WTC11 (cell line): ENCODE data around the gene RETREG1. TPM values are rescaled to one million over a fixed set of nuclear protein-coding genes. Genes with fewer than 3 reads are reported as not detected.

ENCODE experiments used
- ATAC-seq: fragments of 200-7000 bp; cut with Tn5 transposase; 2 replicates; pipeline ENCODE4 v1.10.0; 2021; ENCODE audit warnings: mild to moderate bottlenecking, moderate library complexity
- CTCF ChIA-PET: fragments of 300-600 bp; sonication (Branson Sonifier 250); formaldehyde crosslinking; loops from one replicate; lab custom pipeline; 2021; ENCODE audit warnings: antibody characterized with exemption; lab: Charles Lee
- POLR2A ChIA-PET: fragments of 350-600 bp; sonication (Branson Sonifier 250); formaldehyde crosslinking; loops from one replicate; lab custom pipeline; 2021; ENCODE audit warnings: antibody characterized with exemption; lab: Charles Lee
- DNase-seq: peaks from one replicate; pipeline ENCODE4 v3.0.0; 2021; ENCODE audit warnings: low spot score
- H3K27ac Mint-ChIP-seq: 2 replicates; pipeline ENCODE4 v1.8.0; 2021; ENCODE audit warnings: mixed read lengths
- H3K27me3 Mint-ChIP-seq: 2 replicates; pipeline ENCODE4 v1.8.0; 2021; ENCODE audit warnings: low read depth, mild to moderate bottlenecking, moderate library complexity, mixed read lengths
- H3K36me3 Mint-ChIP-seq: 2 replicates; pipeline ENCODE4 v1.8.0; 2021; ENCODE audit warnings: mixed read lengths
- H3K4me1 Mint-ChIP-seq: 2 replicates; pipeline ENCODE4 v1.8.0; 2022; ENCODE audit warnings: mixed read lengths
- H3K4me3 Mint-ChIP-seq: 2 replicates; pipeline ENCODE4 v1.8.0; 2021; ENCODE audit warnings: mild to moderate bottlenecking, moderate library complexity, mixed read lengths
- H3K9me3 Mint-ChIP-seq: 2 replicates; pipeline ENCODE4 v1.8.0; 2021; ENCODE audit warnings: mixed read lengths
- AR ChIP-seq: fragments of 250-450 bp; sonication (Bioruptor Pico); IDR thresholded peaks from 2 replicates; pipeline ENCODE4 v1.9.0; 2021; ENCODE audit warnings: mild to moderate bottlenecking
- ARID4B ChIP-seq: sonication (generic); formaldehyde crosslinking; IDR thresholded peaks from 2 replicates; pipeline ENCODE4 v1.8.0; 2023; ENCODE audit warnings: missing genetic modification reagents, mild to moderate bottlenecking, borderline replicate concordance
- ATF6 ChIP-seq: sonication (generic); formaldehyde crosslinking; IDR thresholded peaks from 2 replicates; pipeline ENCODE4 v1.8.1; 2023; ENCODE audit warnings: mild to moderate bottlenecking, missing genetic modification reagents
- CTCF ChIP-seq: fragments of 200-600 bp; IDR thresholded peaks from 2 replicates; pipeline ENCODE4 v1.8.0; 2022; ENCODE audit warnings: antibody characterized with exemption
- E2F5 ChIP-seq: sonication (generic); formaldehyde crosslinking; IDR thresholded peaks from 2 replicates; pipeline ENCODE4 v1.8.1; 2022; ENCODE audit warnings: mild to moderate bottlenecking, moderate library complexity, missing genetic modification reagents
- ESRRA ChIP-seq: sonication (generic); formaldehyde crosslinking; IDR thresholded peaks from 2 replicates; pipeline ENCODE4 v1.8.1; 2022; ENCODE audit warnings: mild to moderate bottlenecking, missing genetic modification reagents, borderline replicate concordance
- GABPB1 ChIP-seq: sonication (generic); formaldehyde crosslinking; IDR thresholded peaks from 2 replicates; pipeline ENCODE4 v1.8.1; 2023; ENCODE audit warnings: mild to moderate bottlenecking, missing genetic modification reagents
- HMGA2 ChIP-seq: fragments of 250-450 bp; sonication (Bioruptor Pico); IDR thresholded peaks from 2 replicates; pipeline ENCODE4 v1.4.0; 2021; ENCODE audit warnings: mild to moderate bottlenecking, moderate library complexity
- JAZF1 ChIP-seq: fragments of 250-450 bp; sonication (Bioruptor Pico); IDR thresholded peaks from 2 replicates; pipeline ENCODE4 v1.9.0; 2021; ENCODE audit warnings: moderate library complexity, mild to moderate bottlenecking, inconsistent platforms
- NR1H2 ChIP-seq: sonication (generic); formaldehyde crosslinking; IDR thresholded peaks from 2 replicates; pipeline ENCODE4 v1.9.0; 2021; ENCODE audit warnings: mild to moderate bottlenecking, moderate library complexity, missing genetic modification reagents
- NR2C2 ChIP-seq: sonication (generic); formaldehyde crosslinking; IDR thresholded peaks from 2 replicates; pipeline ENCODE4 v1.8.0; 2022; ENCODE audit warnings: mild to moderate bottlenecking, missing genetic modification reagents
- PRDM15 ChIP-seq: sonication (generic); formaldehyde crosslinking; IDR thresholded peaks from 2 replicates; pipeline ENCODE4 v1.8.0; 2022; ENCODE audit warnings: missing genetic modification reagents
- TEAD1 ChIP-seq: sonication (generic); formaldehyde crosslinking; IDR thresholded peaks from 2 replicates; pipeline ENCODE4 v1.8.0; 2022; ENCODE audit warnings: mild to moderate bottlenecking, missing genetic modification reagents
- USF1 ChIP-seq: sonication (generic); formaldehyde crosslinking; IDR thresholded peaks from 2 replicates; pipeline ENCODE4 v1.8.0; 2022; ENCODE audit warnings: mild to moderate bottlenecking, missing genetic modification reagents
- ZBTB21 ChIP-seq: sonication (generic); formaldehyde crosslinking; IDR thresholded peaks from 2 replicates; pipeline ENCODE4 v1.8.1; 2023; ENCODE audit warnings: mild to moderate bottlenecking, missing genetic modification reagents, borderline replicate concordance
- ZNF263 ChIP-seq: sonication (generic); formaldehyde crosslinking; IDR thresholded peaks from 2 replicates; pipeline ENCODE4 v1.8.1; 2022; ENCODE audit warnings: low read depth, mild to moderate bottlenecking, moderate library complexity, missing genetic modification reagents
- total RNA-seq: library from RNA; stranded (reverse); gene quantifications from 3 replicates; pipeline ENCODE4 v1.2.3, GENCODE V29; 2021

Gene RETREG1
- total RNA-seq, 1 experiment from 2014 or later, result 2.2 TPM

GRCh38 chr5:16578474-16578883 is 38.3 kb downstream of the RETREG1 start (continued):
- no peak for TF ChIP-seq PRDM15 (CRISPR knock-in tag)
- TF ChIP-seq ATF6 (CRISPR knock-in tag), result no peak
- no peak for TF ChIP-seq ZNF263 (CRISPR knock-in tag)
- no peak for TF ChIP-seq ARID4B (CRISPR knock-in tag)
- TF ChIP-seq CTCF, result no peak
- TF ChIP-seq HMGA2 (CRISPR knock-in tag), result no peak
- no peak for TF ChIP-seq NR2C2 (CRISPR knock-in tag)
- no peak for TF ChIP-seq ESRRA (CRISPR knock-in tag)
- no peak for TF ChIP-seq TEAD1
- no peak for TF ChIP-seq JAZF1

GRCh38 chr5:16577677-16578076 is 39.1 kb downstream of the RETREG1 start:
- H3K27ac Mint-ChIP-seq, result no peak overlapping the region
- no peaks in the 10 kb centered on the region for H3K9me3 Mint-ChIP-seq
- no peak for DNase-seq
- H3K4me1 Mint-ChIP-seq, result peaks cover 49% of the 10 kb centered on the region
- H3K4me3 Mint-ChIP-seq, result no peak overlapping the region
- no peaks in the 10 kb centered on the region for H3K27me3 Mint-ChIP-seq
- ATAC-seq, result no peak
- POLR2A ChIA-PET, result no interaction called here
- H3K36me3 Mint-ChIP-seq, result no peaks in the 10 kb centered on the region
- CTCF ChIA-PET, result interaction anchor here (1.3 to 2.3 kb wide), 2 partner anchors 18 to 25 kb away, joined by 5 to 10 read pairs; no protein-coding TSS in a partner anchor
- no peak for TF ChIP-seq ZBTB21
- no peak for TF ChIP-seq NR1H2
- TF ChIP-seq USF1 (CRISPR knock-in tag), result no peak
- TF ChIP-seq AR (CRISPR knock-in tag), result no peak
- TF ChIP-seq PRDM15 (CRISPR knock-in tag), result no peak
- no peak for TF ChIP-seq E2F5 (CRISPR knock-in tag)
- no peak for TF ChIP-seq GABPB1 (CRISPR knock-in tag)
